Spleen (tissue), 7 donors: ENCODE data around the gene MKNK1.

ENCODE experiments used
- POLR2A ChIP-seq, 3 donors: fragments of 450-650 bp; IDR thresholded peaks; one replicate each; pipeline ENCODE4 v1.5.1; 2017; ENCODE audit warnings: antibody characterized with exemption in 3 of 3, mild to moderate bottlenecking in 1 of 3
- POLR2AphosphoS5 ChIP-seq, 3 donors: sonication (generic); formaldehyde crosslinking; IDR thresholded peaks; one replicate each; pipeline ENCODE4 v1.5.1; 2017; ENCODE audit warnings: antibody characterized with exemption in 3 of 3
- TF ChIP-seq, protein P1 (sequence below), 11 experiments: fragments of 200-600 bp in 7 of 11; fragments of 450-650 bp in 4 of 11; sonication (generic) in 4 of 11; IDR thresholded peaks in 8 of 11; conservative IDR thresholded peaks in 3 of 11; 1 replicate in 7 of 11; 2 replicates in 4 of 11; pipeline versions ENCODE4 v1.4.0 to v1.8.0; 2016 to 2021; ENCODE audit warnings: antibody characterized with exemption in 11 of 11, inconsistent platforms in 4 of 11, mild to moderate bottlenecking in 1 of 11
- donor health status: DM: no; HTN: no; CAD: no; lungs with moderate emphysema.
- donor health status: DM: no; HTN: no; CAD: no.
- donor health status: DM: no; HTN: no; CAD: no.

DNA sequence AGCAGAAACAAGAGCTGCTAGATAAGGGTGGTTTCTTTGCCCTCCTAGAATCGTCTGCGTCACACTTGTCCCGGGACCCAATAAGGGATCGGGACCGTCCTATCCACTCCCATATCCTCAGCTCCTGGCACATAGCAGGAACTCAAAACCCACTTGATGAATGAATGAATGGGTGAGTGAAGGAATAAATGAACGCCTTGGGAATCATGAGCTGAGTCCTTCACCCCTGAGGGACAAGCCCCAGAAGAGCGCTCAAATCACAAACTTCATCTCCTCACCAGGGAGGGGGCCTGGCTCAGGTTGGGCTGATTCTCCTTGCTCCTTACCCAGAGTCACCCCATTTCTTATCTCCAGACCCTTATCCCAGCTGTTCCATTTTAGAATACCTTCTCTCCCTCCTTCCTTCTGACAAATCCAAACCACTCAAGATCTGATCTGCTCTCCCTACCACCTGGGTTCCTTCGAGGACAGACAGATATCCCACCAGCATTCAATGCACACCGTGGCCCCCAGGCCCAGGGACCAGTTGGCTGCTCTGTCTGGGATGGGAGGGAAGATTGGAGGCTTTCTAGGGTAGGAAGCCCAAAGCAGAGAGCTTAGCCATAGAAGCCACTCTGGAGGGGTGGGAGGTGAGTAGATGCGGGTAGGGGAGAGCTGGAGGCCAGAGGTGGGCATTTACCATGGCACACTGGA, 13.2 kb upstream of the MKNK1 start:
- TF ChIP-seq, protein P1, sequence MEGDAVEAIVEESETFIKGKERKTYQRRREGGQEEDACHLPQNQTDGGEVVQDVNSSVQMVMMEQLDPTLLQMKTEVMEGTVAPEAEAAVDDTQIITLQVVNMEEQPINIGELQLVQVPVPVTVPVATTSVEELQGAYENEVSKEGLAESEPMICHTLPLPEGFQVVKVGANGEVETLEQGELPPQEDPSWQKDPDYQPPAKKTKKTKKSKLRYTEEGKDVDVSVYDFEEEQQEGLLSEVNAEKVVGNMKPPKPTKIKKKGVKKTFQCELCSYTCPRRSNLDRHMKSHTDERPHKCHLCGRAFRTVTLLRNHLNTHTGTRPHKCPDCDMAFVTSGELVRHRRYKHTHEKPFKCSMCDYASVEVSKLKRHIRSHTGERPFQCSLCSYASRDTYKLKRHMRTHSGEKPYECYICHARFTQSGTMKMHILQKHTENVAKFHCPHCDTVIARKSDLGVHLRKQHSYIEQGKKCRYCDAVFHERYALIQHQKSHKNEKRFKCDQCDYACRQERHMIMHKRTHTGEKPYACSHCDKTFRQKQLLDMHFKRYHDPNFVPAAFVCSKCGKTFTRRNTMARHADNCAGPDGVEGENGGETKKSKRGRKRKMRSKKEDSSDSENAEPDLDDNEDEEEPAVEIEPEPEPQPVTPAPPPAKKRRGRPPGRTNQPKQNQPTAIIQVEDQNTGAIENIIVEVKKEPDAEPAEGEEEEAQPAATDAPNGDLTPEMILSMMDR (IDR thresholded peaks at IDR 0.05 in 8 of 11, conservative IDR thresholded peaks at IDR 0.05 in 3 of 11), result no peak
- TF ChIP-seq POLR2A (IDR thresholded peaks at IDR 0.05) (no peak), POLR2AphosphoS5 (IDR thresholded peaks at IDR 0.05) (no peak)
